B cell (primary cell): ENCODE data around the gene NCAPG2. TPM values are rescaled to one million over a fixed set of nuclear protein-coding genes. Genes with fewer than 3 reads are reported as not detected.

Source experiments
- ATAC-seq: fragments of 200-7000 bp; cut with Tn5 transposase; one replicate; pipeline ENCODE4 v1.10.0; 2021; ENCODE audit warnings: low read depth, mild to moderate bottlenecking, moderate number of reproducible peaks, moderate library complexity
- CTCF ChIA-PET: fragments of 350-600 bp; sonication (Branson Sonifier 250); formaldehyde crosslinking; loops from one replicate; lab custom pipeline; 2021; ENCODE audit warnings: antibody characterized with exemption, inconsistent platforms; lab: Charles Lee
- POLR2A ChIA-PET: fragments of 350-600 bp; sonication (Branson Sonifier 250); formaldehyde crosslinking; loops from one replicate; lab custom pipeline; 2021; ENCODE audit warnings: antibody characterized with exemption; lab: Charles Lee
- DNase-seq: peaks from one replicate; pipeline ENCODE4 v3.0.0; 2013
- H2AFZ ChIP-seq: 2 replicates; pipeline ENCODE4 v1.6.1; 2012; ENCODE audit warnings: mild to moderate bottlenecking, low read depth, low read length; ENCODE audit not compliant: insufficient read depth, poor library complexity, severe bottlenecking
- H3K27ac ChIP-seq, 2 donors: 1 replicate in 1 of 2; 2 replicates in 1 of 2; pipeline ENCODE4 v1.5.1; 2012 to 2013; ENCODE audit warnings: low read length in 2 of 2, mild to moderate bottlenecking in 2 of 2, moderate library complexity in 1 of 2
- H3K27me3 ChIP-seq, 4 experiments: fragments of 200-600 bp in 1 of 4; sonication (generic) in 1 of 4; replicated peaks in 1 of 4; 1 replicate in 2 of 4; 2 replicates in 2 of 4; pipeline versions ENCODE4 v1.6.1 to v1.7.0; 2013 to 2016; ENCODE audit warnings: low read length in 3 of 4, mild to moderate bottlenecking in 2 of 4, mixed read lengths in 1 of 4, moderate library complexity in 1 of 4; ENCODE audit not compliant: insufficient read depth in 4 of 4, control insufficient read depth in 3 of 4; ENCODE audit errors: control extremely low read depth in 1 of 4
- H3K36me3 ChIP-seq, 2 experiments: replicated peaks in 1 of 2; 1 replicate in 1 of 2; 2 replicates in 1 of 2; pipeline versions ENCODE4 v1.6.1 to v1.7.1; 2013; ENCODE audit warnings: low read length in 1 of 2; ENCODE audit not compliant: insufficient read depth in 2 of 2, control insufficient read depth in 1 of 2; ENCODE audit errors: control extremely low read depth in 1 of 2, extremely low read depth in 1 of 2
- H3K4me1 ChIP-seq, 2 donors: fragments of 200-600 bp in 1 of 2; sonication (generic) in 1 of 2; 1 replicate in 1 of 2; 2 replicates in 1 of 2; pipeline versions ENCODE4 v1.5.1 to v1.6.1; 2013 to 2017; ENCODE audit warnings: low read length in 2 of 2; ENCODE audit not compliant: control insufficient read depth in 2 of 2, insufficient read depth in 2 of 2
- H3K4me2 ChIP-seq: replicated peaks from 2 replicates; pipeline ENCODE3; 2012; ENCODE audit warnings: mild to moderate bottlenecking, low read depth, low read length; ENCODE audit not compliant: poor library complexity, severe bottlenecking
- H3K4me3 ChIP-seq, 5 experiments: fragments of 200-600 bp in 1 of 5; sonication (generic) in 1 of 5; 1 replicate in 3 of 5; 2 replicates in 2 of 5; pipeline versions ENCODE4 v1.5.1 to v1.7.0; 2011 to 2016; ENCODE audit warnings: low read length in 4 of 5, mild to moderate bottlenecking in 4 of 5, low read depth in 2 of 5, control low read depth in 1 of 5, moderate library complexity in 1 of 5; ENCODE audit not compliant: insufficient read depth in 1 of 5; ENCODE audit errors: control extremely low read depth in 1 of 5, extremely low read depth in 1 of 5
- H3K79me2 ChIP-seq: fragments of 200-600 bp; sonication (generic); one replicate; pipeline ENCODE4 v1.6.0; 2016; ENCODE audit warnings: low read length; ENCODE audit not compliant: control insufficient read depth, insufficient read depth
- H3K9ac ChIP-seq: fragments of 200-600 bp; sonication (generic); 2 replicates; pipeline ENCODE4 v1.6.1; 2017; ENCODE audit warnings: mild to moderate bottlenecking, low read length, moderate library complexity
- H3K9me3 ChIP-seq, 3 donors: one replicate each; pipeline versions ENCODE4 v1.6.1 to v1.7.1; 2013; ENCODE audit warnings: low read length in 2 of 3; ENCODE audit not compliant: control insufficient read depth in 2 of 3, insufficient read depth in 1 of 3; ENCODE audit errors: control extremely low read depth in 1 of 3
- H4K20me1 ChIP-seq: 2 replicates; pipeline ENCODE4 v1.6.0; 2012; ENCODE audit warnings: mild to moderate bottlenecking, low read length; ENCODE audit not compliant: insufficient read depth, control insufficient read depth, poor library complexity, severe bottlenecking
- H3K27ac Mint-ChIP-seq: one replicate; pipeline ENCODE4 v1.8.0; 2021; ENCODE audit warnings: mixed read lengths
- H3K27me3 Mint-ChIP-seq: one replicate; pipeline ENCODE4 v1.8.0; 2021; ENCODE audit warnings: mixed read lengths
- H3K4me1 Mint-ChIP-seq: one replicate; pipeline ENCODE4 v1.8.0; 2021; ENCODE audit warnings: mixed read lengths
- H3K4me3 Mint-ChIP-seq: one replicate; pipeline ENCODE4 v1.8.0; 2021; ENCODE audit warnings: mixed read lengths
- H3K9me3 Mint-ChIP-seq: one replicate; pipeline ENCODE4 v1.8.0; 2022; ENCODE audit warnings: mixed read lengths; ENCODE audit not compliant: insufficient read depth
- EZH2 ChIP-seq: IDR thresholded peaks from 2 replicates; pipeline ENCODE4 v1.6.1; 2012; ENCODE audit warnings: borderline replicate concordance, low read depth, mild to moderate bottlenecking, moderate library complexity, low read length; ENCODE audit not compliant: insufficient read depth, poor library complexity, severe bottlenecking
- WGBS: methylation state at CpG from one replicate; pipeline ENCODE4 v1.1.5; 2013; ENCODE audit warnings: missing lambda C conversion rate; ENCODE audit not compliant: insufficient coverage; 5-methylcytosine and 5-hydroxymethylcytosine counted together
- intact Hi-C: fragments of 100-400 bp; cut with micrococcal nuclease; formaldehyde crosslinking; loops from one replicate; pipeline ENCODE4 v1.10.0; 2022
- polyA plus RNA-seq: library from polyadenylated mRNA; depleted of rRNA; stranded (reverse); fragments of >200 nt; gene quantifications from 2 replicates; pipeline ENCODE4 v1.2.3, GENCODE V29; 2012
- total RNA-seq, 2 donors: library from RNA; stranded (reverse); fragments of 120-200 nt in 1 of 2; gene quantifications; 1 replicate in 1 of 2; 2 replicates in 1 of 2; pipeline versions ENCODE4 v1.2.3 to v1.2.4, GENCODE V29; 2013 to 2022
- TF ChIP-seq, protein P1 (sequence below): fragments of 200-600 bp; IDR thresholded peaks from one replicate; pipeline ENCODE4 v1.8.0; 2022; ENCODE audit warnings: antibody characterized with exemption, mild to moderate bottlenecking

The NCAPG2 gene
- total and polyA plus RNA-seq, 2 donors (not counting 1 experiment from before 2014, with no cell fraction given) = 2.9 to 9.8 TPM

DNA sequence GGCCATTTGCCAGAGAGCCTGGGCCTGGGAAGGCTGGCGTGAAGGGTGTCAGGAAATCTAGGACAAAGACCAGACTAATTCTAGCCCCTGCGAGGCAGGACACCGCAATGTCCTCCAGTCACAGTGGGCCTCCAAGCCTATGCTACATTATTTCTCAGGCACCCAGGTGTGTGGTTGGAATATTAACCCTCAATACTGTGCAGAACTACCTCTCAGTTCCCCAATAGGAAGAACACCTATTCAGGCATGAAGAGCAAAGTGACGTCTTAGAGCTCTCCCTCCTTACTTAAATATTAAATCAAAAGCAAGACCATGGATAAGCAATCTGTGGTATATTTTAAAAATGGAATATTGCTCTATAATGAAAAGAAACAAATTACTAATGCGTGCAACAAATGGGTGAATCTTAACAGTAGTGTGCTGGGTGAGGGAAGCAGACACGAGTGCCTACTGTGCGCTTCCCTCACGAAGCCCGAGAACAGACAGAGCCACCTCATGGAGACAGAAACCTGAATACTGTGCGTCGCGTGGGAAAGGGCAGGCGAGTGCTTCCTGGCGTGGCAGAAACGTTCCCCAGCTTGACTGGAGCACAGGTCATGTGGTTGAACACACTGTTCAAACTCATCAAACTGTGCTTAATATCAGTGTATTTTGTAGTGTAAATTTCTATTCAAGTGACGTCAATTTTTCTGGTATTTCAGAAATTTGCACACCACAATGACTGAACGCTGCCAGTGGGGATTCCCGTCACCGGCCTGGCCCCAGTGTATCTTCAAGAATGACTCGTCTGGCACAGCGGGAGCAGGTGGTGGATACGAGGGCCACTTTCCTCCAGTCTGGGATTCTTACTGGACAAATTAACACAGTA is 101.5 kb downstream of the NCAPG2 start:
- ChIA-PET CTCF (no interaction called here), POLR2A (no interaction called here)
- ATAC-seq (no peak), DNase-seq (no peak)
- Histone ChIP-seq H3K9me3 (peaks cover 0 to 6% (median 0%) of the 10 kb centered on the region in 3 donors), H3K9ac (no peak overlapping the region), H2AFZ (no peak overlapping the region), H3K4me2 (no peak overlapping the region), H3K27me3 (no peaks in the 10 kb centered on the region), H3K79me2 (no peaks in the 10 kb centered on the region), H3K4me1 (no peaks in the 10 kb centered on the region), H3K4me3 (no peak overlapping the region), H4K20me1 (no peaks in the 10 kb centered on the region), H3K27ac (no peak overlapping the region), H3K36me3 (peaks cover 0 to 2% of the 10 kb centered on the region in 2 experiments)
- intact Hi-C loops = no loop called here
- Mint-ChIP-seq H3K27me3 (no peaks in the 10 kb centered on the region), H3K4me3 (no peak overlapping the region), H3K9me3 (no peaks in the 10 kb centered on the region), H3K27ac (no peak overlapping the region), H3K4me1 (peaks cover 3% of the 10 kb centered on the region)
- WGBS = 89% methylated on average over 18 of the region's 22 CpGs
- TF ChIP-seq, protein P1, sequence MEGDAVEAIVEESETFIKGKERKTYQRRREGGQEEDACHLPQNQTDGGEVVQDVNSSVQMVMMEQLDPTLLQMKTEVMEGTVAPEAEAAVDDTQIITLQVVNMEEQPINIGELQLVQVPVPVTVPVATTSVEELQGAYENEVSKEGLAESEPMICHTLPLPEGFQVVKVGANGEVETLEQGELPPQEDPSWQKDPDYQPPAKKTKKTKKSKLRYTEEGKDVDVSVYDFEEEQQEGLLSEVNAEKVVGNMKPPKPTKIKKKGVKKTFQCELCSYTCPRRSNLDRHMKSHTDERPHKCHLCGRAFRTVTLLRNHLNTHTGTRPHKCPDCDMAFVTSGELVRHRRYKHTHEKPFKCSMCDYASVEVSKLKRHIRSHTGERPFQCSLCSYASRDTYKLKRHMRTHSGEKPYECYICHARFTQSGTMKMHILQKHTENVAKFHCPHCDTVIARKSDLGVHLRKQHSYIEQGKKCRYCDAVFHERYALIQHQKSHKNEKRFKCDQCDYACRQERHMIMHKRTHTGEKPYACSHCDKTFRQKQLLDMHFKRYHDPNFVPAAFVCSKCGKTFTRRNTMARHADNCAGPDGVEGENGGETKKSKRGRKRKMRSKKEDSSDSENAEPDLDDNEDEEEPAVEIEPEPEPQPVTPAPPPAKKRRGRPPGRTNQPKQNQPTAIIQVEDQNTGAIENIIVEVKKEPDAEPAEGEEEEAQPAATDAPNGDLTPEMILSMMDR = no peak
- no peak for TF ChIP-seq EZH2

DNA sequence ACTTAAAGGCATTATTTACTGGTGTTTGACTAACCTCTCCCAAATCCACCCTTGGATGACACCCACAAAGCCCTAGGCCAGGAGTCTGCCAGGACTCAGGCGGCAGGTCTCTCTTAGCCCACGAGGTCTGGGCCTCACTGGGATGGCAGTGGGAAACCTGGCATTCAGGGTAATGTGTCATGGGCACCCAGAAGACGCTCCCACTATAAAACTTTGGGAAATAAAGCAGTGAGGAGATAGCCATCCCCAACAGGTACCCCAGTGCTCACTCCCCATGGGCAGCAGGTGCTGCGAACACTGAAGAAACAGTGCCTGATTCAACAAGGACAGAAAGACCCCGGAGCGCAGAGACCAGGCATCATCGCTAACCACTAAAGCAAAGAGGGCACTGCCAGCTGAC is 102.6 kb downstream of the NCAPG2 start:
- no peaks in the 10 kb centered on the region for H3K27me3 Mint-ChIP-seq
- H3K4me1 ChIP-seq = no peaks in the 10 kb centered on the region
- H3K36me3 ChIP-seq = no peaks in the 10 kb centered on the region
- no peaks in the 10 kb centered on the region for H3K27me3 ChIP-seq
- peaks cover 3% of the 10 kb centered on the region for H3K4me1 Mint-ChIP-seq
- ChIA-PET POLR2A (no interaction called here), CTCF (no interaction called here)
- peaks cover 0 to 6% (median 0%) of the 10 kb centered on the region in 3 donors for H3K9me3 ChIP-seq
- no peaks in the 10 kb centered on the region for H4K20me1 ChIP-seq
- no peak overlapping the region for H3K27ac Mint-ChIP-seq
- H3K27ac ChIP-seq = no peak overlapping the region
- intact Hi-C loops = no loop called here
- DNase-seq (no peak), ATAC-seq (no peak)
- WGBS = 86% methylated on average over 7 of the region's 7 CpGs
- no peak overlapping the region for H2AFZ ChIP-seq
- no peak overlapping the region for H3K4me2 ChIP-seq
- no peak overlapping the region for H3K4me3 Mint-ChIP-seq
- H3K79me2 ChIP-seq = no peaks in the 10 kb centered on the region
- H3K4me3 ChIP-seq = no peak overlapping the region
- no peaks in the 10 kb centered on the region for H3K9me3 Mint-ChIP-seq
- no peak overlapping the region for H3K9ac ChIP-seq
- TF ChIP-seq EZH2 = no peak
- TF ChIP-seq, protein P1 = no peak
